GM23338 (cell line): ENCODE results near the gene CHAMP1. TPM values are rescaled to one million over a fixed set of nuclear protein-coding genes. Genes with fewer than 3 reads are reported as not detected.

Source experiments
- ATAC-seq: fragments of 200-7000 bp; cut with Tn5 transposase; 3 replicates; pipeline ENCODE4 v1.9.1; 2020
- DNase-seq: peaks from one replicate; pipeline ENCODE4 v3.0.0-alpha.2; 2015; ENCODE audit warnings: low spot score
- H2AFZ ChIP-seq: fragments of 200-600 bp; sonication (generic); 2 replicates; pipeline ENCODE4 v1.8.0; 2016; ENCODE audit warnings: antibody characterized with exemption, mild to moderate bottlenecking, moderate library complexity
- H3F3A ChIP-seq: fragments of 200-600 bp; sonication (generic); replicated peaks from 2 replicates; pipeline ENCODE4 v1.8.0; 2017; ENCODE audit warnings: antibody characterized with exemption, mixed run types, low read depth
- H3K27ac ChIP-seq: fragments of 200-600 bp; sonication (generic); 2 replicates; pipeline ENCODE4 v1.6.1; 2016; ENCODE audit warnings: low read depth
- H3K27me3 ChIP-seq: fragments of 200-600 bp; sonication (generic); 2 replicates; pipeline ENCODE4 v1.8.0; 2016; ENCODE audit warnings: mild to moderate bottlenecking, mixed run types, moderate library complexity; ENCODE audit not compliant: insufficient read depth
- H3K36me3 ChIP-seq: fragments of 200-600 bp; sonication (generic); 2 replicates; pipeline ENCODE4 v1.8.0; 2016; ENCODE audit warnings: mild to moderate bottlenecking; ENCODE audit not compliant: insufficient read depth
- H3K4me1 ChIP-seq: fragments of 200-600 bp; sonication (generic); 2 replicates; pipeline ENCODE4 v1.8.0; 2016; ENCODE audit warnings: mild to moderate bottlenecking, moderate library complexity; ENCODE audit not compliant: insufficient read depth
- H3K4me2 ChIP-seq: fragments of 200-600 bp; sonication (generic); 2 replicates; pipeline ENCODE4 v1.7.1; 2017; ENCODE audit warnings: mixed run types
- H3K4me3 ChIP-seq: fragments of 200-600 bp; sonication (generic); 2 replicates; pipeline ENCODE4 v1.6.1; 2016; ENCODE audit warnings: mixed run types
- H3K79me2 ChIP-seq: fragments of 200-600 bp; sonication (generic); replicated peaks from 2 replicates; pipeline ENCODE4 v1.8.0; 2017; ENCODE audit warnings: mild to moderate bottlenecking; ENCODE audit not compliant: insufficient read depth
- H3K9me2 ChIP-seq: fragments of 200-600 bp; sonication (generic); 2 replicates; pipeline ENCODE4 v1.8.0; 2017; ENCODE audit not compliant: insufficient read depth
- H4K20me1 ChIP-seq: fragments of 200-600 bp; sonication (generic); replicated peaks from 2 replicates; pipeline ENCODE4 v1.8.0; 2017; ENCODE audit warnings: mild to moderate bottlenecking; ENCODE audit not compliant: insufficient read depth
- H3K27ac Mint-ChIP-seq: 2 replicates; pipeline ENCODE4 v1.8.0; 2020; ENCODE audit warnings: inconsistent platforms, mild to moderate bottlenecking, moderate library complexity, mixed read lengths
- H3K27me3 Mint-ChIP-seq: 3 replicates; pipeline ENCODE4 v1.8.0; 2022; ENCODE audit warnings: low read depth, mild to moderate bottlenecking, moderate library complexity, mixed read lengths, inconsistent platforms; ENCODE audit not compliant: insufficient read depth, poor library complexity
- H3K36me3 Mint-ChIP-seq: 3 replicates; pipeline ENCODE4 v1.8.0; 2021; ENCODE audit warnings: low read depth, mild to moderate bottlenecking, inconsistent platforms, moderate library complexity, mixed read lengths
- H3K4me1 Mint-ChIP-seq: 3 replicates; pipeline ENCODE4 v1.8.0; 2020; ENCODE audit warnings: mild to moderate bottlenecking, inconsistent platforms, mixed read lengths
- H3K4me3 Mint-ChIP-seq: 3 replicates; pipeline ENCODE4 v1.8.0; 2021; ENCODE audit warnings: moderate library complexity, mild to moderate bottlenecking, inconsistent platforms, mixed read lengths
- H3K9me3 Mint-ChIP-seq: 3 replicates; pipeline ENCODE4 v1.8.0; 2020; ENCODE audit warnings: moderate library complexity, mild to moderate bottlenecking, inconsistent platforms, mixed read lengths
- CREB1 ChIP-seq: fragments of 250-450 bp; sonication (Bioruptor Pico); IDR thresholded peaks from 2 replicates; pipeline ENCODE4 v1.5.0; 2020; ENCODE audit warnings: low read depth, mild to moderate bottlenecking, moderate library complexity
- CTCF ChIP-seq, 2 experiments: fragments of 200-600 bp in 1 of 2; sonication (generic) in 1 of 2; conservative IDR thresholded peaks; 2 replicates each; pipeline versions ENCODE4 v1.5.1 to v1.6.1; 2016 to 2017; ENCODE audit warnings: antibody characterized with exemption in 2 of 2, low read depth in 2 of 2, mild to moderate bottlenecking in 2 of 2, moderate library complexity in 1 of 2
- ETS1 ChIP-seq: IDR thresholded peaks from 2 replicates; pipeline ENCODE4 v1.6.1; 2016; ENCODE audit warnings: antibody characterized with exemption
- EZH2 ChIP-seq: fragments of 200-600 bp; sonication (generic); IDR thresholded peaks from one replicate; pipeline ENCODE4 v1.8.0; 2017; ENCODE audit warnings: antibody characterized with exemption, mild to moderate bottlenecking, low read depth; ENCODE audit not compliant: unreplicated experiment
- EZH2phosphoT487 ChIP-seq: fragments of 200-600 bp; sonication (generic); IDR thresholded peaks from one replicate; pipeline ENCODE4 v1.8.1; 2018; ENCODE audit warnings: antibody characterized with exemption; ENCODE audit not compliant: unreplicated experiment
- POLR2AphosphoS5 ChIP-seq: IDR thresholded peaks from 2 replicates; pipeline ENCODE4 v1.6.1; 2016; ENCODE audit warnings: antibody characterized with exemption, low read depth
- REST ChIP-seq: IDR thresholded peaks from one replicate; pipeline ENCODE4 v1.6.1; 2018; ENCODE audit warnings: antibody characterized with exemption; ENCODE audit not compliant: unreplicated experiment
- polyA plus RNA-seq: library from polyadenylated mRNA; unstranded; fragments of >200 nt; fragmentation: Nextera tagmentation; extraction: Ambion mirVana; gene quantifications from 2 replicates; pipeline ENCODE4 v1.2.1, GENCODE V29; 2016
- total RNA-seq: library from RNA; depleted of rRNA; stranded (reverse); fragments of >200 nt; shearing (Covaris generic); gene quantifications from 2 replicates; pipeline ENCODE4 v1.2.3, GENCODE V29; 2014

Gene CHAMP1
- total and polyA plus RNA-seq, 2 experiments from 2014 or later: 32.8 to 39.1 TPM

GRCh38 chr13:114339857-114340534, 25.7 kb downstream of the CHAMP1 start:
- Mint-ChIP-seq H3K27ac (no peak overlapping the region), H3K27me3 (peaks cover 4% of the 10 kb centered on the region), H3K36me3 (no peaks in the 10 kb centered on the region), H3K9me3 (peaks cover 17% of the 10 kb centered on the region), H3K4me1 (peaks cover 12% of the 10 kb centered on the region; the same call in 2 of the 3 replicates), H3K4me3 (no peak overlapping the region)
- H3K27ac ChIP-seq: no peak overlapping the region
- TF ChIP-seq EZH2phosphoT487: no peak
- no peak for TF ChIP-seq EZH2
- peak; percentile 66 to 70 for TF ChIP-seq CTCF (conservative IDR thresholded peaks at IDR 0.05; ENCODE audit: low read depth in 2 of 2)
- TF ChIP-seq ETS1: no peak
- no peak for TF ChIP-seq CREB1
- no peak for TF ChIP-seq REST
- TF ChIP-seq POLR2AphosphoS5: no peak
- H3K4me2 ChIP-seq: no peak overlapping the region
- H2AFZ ChIP-seq: no peak overlapping the region
- no peaks in the 10 kb centered on the region for H3F3A ChIP-seq
- H3K79me2 ChIP-seq: no peaks in the 10 kb centered on the region
- H4K20me1 ChIP-seq: no peaks in the 10 kb centered on the region
- H3K4me3 ChIP-seq: no peak overlapping the region
- ATAC-seq (peak; percentile 33; the same call in 2 of the 3 replicates), DNase-seq (peak; percentile 47)
- no peaks in the 10 kb centered on the region for H3K36me3 ChIP-seq
- H3K4me1 ChIP-seq: peaks cover 9% of the 10 kb centered on the region
- H3K9me2 ChIP-seq: peaks cover 4% of the 10 kb centered on the region; the same call in 1 of the 2 replicates
- no peaks in the 10 kb centered on the region for H3K27me3 ChIP-seq
